NCI-H2107 treated with DMSO at 0.1 percent for 48 hours (cell line): ENCODE data around the gene GATAD2A.

Source experiments
- DNase-seq: peaks from one replicate; lab custom pipeline; 2025; ENCODE audit not compliant: unreplicated experiment; lab: John Stamatoyannopoulos, UW

The GATAD2A gene

DNA sequence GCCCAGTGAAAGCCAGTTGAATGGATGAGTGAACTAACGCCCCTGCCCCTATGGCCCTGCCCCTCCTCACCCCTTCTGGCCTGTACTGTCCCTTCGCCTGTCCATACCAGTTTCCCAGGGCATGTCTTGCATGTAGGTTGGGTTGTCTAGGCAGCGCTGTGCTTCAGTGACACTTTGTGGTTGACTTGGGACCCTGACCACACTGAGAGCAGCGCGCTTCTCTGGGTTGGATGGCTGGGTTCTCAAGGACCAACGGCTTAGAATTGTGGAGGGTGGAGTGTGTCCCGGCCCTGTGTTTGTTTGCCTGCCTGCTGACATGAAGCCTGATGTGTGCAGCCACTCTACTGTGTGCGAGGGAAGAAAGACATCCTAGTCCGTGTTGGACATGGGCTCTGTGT lies 15.8 kb downstream of the GATAD2A start:
- no peak for DNase-seq

DNA sequence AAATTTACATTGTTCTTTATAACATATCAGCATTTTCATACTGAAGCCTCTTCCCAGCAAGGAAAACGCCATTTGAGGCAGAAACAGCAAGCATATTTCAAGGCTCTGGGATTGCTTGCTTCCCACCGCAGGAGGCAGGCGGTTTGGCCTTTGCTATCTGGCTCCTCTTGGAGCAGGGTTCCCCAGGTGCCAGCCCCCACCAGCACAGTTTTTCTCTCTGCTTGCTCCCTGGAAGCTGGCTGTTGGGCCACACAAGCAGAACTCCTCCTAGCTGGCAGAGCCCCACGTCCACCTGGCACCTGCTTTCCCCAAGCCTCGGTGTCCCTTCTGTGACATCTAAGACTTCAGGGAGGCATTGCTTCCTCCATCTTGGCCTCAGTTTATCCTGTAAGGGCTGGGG lies 16.7 kb downstream of the GATAD2A start:
- DNase-seq: no peak

DNA sequence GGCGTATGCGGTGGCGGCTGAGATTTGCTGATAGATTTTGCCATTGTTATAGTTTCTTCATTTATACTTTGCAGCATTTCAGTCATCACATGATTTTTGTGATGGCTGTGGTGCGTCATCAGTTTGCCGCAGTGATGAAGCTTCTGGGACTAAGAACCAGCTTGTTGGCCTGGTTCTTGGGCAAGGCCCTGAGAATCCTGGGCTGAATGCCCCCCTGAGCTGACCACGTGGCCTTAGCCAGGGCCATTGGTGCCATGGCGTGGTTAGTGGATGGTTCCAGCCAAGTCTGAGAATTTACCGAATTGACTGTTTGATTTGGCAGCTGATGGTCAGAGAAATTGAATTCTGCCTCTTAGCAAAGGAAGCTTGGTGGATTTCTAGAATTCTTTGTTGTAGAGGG lies 17.8 kb downstream of the GATAD2A start:
- DNase-seq: no peak

- DNase-seq: no peak
These were observed 19.8 kb downstream of the GATAD2A start for GRCh38 chr19:19425170-19425875.

DNA sequence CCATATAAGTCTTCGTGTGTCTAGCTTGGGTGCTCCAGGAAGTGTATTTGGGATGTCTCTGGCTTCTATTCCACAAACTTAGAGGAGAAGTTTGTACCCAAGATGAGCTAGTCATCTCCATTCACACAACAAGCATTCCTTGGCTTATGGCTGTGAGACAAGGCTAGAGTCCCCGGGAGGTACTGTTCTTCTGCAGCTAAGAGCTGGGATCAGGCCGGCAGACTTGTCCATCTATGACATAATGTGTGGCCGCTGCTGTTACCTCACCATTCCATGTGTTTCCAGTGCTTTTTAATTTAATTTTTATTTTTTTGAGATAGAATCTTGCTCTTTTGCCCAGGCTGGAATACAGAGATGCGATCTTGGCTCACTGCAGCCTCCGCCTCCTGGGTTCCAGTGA lies 20.7 kb downstream of the GATAD2A start:
- DNase-seq: no peak

DNA sequence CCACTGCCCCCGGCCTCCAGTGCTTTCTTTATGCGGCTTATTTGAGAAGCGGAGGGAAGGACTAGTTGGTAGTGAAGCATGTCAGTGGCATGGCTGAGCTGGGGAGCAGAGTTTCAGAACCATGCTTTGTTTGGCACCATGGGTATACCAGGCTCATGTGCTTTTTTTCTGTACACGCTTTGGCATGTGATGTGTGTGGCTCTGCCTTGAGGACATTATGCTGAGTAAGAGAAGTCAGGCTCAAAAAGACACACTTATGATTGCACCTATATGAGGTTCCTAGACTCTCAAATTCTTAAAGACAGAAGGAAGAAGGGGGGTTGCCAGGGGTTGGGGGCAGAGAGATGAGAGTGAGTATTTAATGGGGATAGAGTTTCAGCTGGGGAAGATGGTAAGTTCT lies 21.3 kb downstream of the GATAD2A start:
- DNase-seq: no peak

DNA sequence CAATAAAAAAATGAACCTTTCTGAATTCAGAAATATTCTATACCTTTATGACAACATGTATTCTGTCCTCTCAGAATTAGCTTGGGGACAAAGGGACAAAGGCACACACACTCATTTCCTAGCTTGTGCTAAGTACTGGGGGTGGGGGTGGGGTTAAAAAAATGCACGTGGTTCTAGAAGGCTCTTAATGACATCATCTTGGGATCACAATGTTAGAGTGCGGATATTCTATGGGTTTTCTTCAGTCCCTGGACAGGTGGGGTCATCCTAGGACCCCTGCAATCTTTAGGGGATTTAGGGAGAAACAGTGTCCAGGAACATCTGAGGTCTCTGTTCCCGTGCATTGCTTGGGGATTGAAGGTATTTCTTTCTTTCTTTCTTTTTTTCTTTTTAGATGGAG lies 21.8 kb downstream of the GATAD2A start:
- no peak for DNase-seq

DNA sequence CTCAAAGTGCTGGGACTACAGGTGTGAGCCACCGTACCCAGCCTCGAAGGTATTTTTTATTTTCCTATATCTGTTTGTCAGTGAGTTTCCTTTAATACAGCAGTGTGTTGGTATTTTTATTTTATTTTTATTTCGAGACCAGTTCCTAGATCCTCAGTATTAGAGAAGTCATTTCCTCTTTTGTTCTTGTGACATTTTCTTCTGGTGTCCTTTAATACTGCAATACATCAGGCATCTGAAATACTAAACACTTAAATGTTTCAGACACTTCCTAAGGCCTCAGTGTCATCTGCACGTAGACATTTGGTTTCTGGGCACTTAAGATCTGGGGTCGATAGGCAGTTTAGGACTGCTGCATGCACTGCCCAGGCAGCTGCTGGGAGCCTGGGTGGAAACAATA lies 22.5 kb downstream of the GATAD2A start:
- no peak for DNase-seq

GRCh38 chr19:19428746-19429145 lies 23.3 kb downstream of the GATAD2A start:
- no peak for DNase-seq

- no peak for DNase-seq
These were observed 23.9 kb downstream of the GATAD2A start for GRCh38 chr19:19429361-19429760.

- DNase-seq: no peak
These were observed 27.3 kb downstream of the GATAD2A start for GRCh38 chr19:19432732-19433131.

DNA sequence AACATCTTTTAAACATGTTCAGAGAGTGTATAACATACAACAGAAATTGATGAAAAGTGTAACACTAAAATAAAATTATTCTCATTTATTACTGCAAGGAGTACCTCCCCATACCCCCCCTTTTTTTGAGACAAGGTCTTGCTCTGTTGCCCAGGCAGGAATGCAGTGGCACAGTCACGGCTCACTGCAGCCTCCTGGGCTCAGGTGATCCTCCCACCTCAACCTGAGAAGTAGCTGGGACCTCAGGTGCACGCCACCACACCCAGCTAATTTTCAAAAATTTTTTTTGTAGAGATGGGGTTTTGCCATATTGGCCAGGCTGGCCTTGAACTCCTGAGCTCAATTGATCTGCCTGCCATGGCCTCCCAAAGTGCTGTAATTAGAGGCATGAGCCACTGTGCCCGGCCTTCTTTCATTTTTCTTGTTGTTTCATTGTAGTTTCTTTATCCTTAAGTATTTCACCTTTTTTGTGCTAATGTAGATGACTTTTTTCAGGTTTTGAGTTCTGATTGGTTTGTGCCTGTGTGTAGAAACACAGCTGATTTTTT lies 28.3 kb downstream of the GATAD2A start:
- DNase-seq: no peak

GRCh38 chr19:19434483-19435045 lies 29.1 kb downstream of the GATAD2A start:
- no peak for DNase-seq

- no peak for DNase-seq
These were observed 30.7 kb downstream of the GATAD2A start for GRCh38 chr19:19436137-19436691.

GRCh38 chr19:19438366-19439175 lies 33.1 kb downstream of the GATAD2A start:
- DNase-seq: no peak

DNA sequence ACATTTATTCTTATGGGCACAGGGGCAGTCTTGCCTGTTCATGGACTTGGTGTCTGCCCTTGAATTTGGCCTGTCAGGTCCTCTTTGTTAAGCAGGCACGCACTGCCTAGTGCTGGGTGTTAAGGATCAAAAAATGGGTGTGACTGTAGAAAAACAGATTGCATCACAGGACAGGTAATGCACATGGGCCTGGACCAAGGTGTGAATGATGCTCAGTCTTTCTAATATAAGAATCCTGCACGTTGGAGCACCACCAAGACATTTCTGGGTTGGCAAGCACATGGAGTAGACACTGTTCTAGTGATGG lies 33.7 kb downstream of the GATAD2A start:
- DNase-seq: no peak

DNA sequence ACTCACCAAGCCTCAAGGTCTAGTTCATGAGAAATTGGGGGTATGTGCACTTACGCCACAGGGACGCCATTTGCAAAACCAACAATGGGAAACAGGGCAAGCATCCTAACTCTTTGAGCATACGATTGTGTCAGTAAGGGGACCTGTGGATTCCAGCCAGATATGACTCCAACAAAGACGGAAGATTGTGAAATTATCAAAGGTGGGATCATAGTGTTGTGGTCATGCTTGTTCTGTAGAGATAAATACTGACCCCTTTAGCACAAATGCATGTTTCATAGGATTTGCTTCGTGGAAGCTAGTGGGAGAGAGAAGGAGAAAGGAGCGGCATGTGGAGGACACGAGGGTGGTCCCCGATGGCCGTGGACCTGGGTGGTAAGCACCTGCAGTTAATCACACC lies 37.8 kb downstream of the GATAD2A start:
- DNase-seq: no peak

- no peak for DNase-seq
These were observed 38.6 kb downstream of the GATAD2A start for GRCh38 chr19:19443902-19444680.

DNA sequence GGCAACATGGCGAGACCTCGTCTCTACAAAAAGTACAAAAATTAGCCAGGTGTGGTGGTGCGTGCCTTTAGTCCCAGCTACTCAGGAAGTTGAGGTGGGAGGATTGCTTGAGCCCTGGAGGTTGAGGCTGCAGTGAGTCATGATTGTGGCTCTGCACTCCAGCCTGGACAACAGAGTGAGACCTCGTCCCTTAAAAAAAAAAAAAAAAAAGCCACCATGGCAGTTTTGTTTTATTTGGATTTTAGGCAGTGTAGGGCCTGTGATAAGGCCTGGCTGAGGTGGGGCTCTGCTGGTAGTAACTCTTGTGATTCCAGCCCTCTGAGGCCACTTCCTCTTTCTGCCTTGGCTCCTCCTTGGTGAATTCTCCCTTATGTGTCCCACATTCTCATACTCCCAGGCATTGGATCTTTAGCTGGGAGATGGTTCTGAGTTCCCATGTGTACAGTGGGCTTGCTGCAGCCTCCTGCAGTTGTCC lies 39.2 kb downstream of the GATAD2A start:
- no peak for DNase-seq

DNA sequence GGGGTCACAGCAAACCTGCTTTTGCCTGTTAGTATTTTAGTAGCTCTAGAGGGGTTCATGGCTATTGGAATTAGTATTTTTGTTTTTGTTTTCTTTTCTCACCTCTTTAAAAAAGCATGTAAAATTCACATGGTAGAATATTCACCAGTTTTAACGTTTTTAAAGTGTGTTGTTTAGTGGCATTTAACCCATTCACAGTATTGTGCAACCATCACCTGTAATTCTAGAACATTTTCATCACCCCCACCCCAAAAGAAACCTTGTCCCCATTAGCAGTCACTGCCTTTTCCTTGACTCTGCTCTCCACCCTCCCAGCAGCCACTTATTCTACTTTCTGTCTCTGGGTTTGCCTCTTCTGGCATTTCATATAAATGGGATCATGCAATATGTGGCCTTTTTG lies 39.8 kb downstream of the GATAD2A start:
- no peak for DNase-seq

- DNase-seq: no peak
These were observed 40.5 kb downstream of the GATAD2A start for GRCh38 chr19:19445911-19446361.
